ENCODE measurements around the gene RNF14. TPM values are rescaled to one million over a fixed set of nuclear protein-coding genes. Genes with fewer than 3 reads are reported as not detected.

RNF14 gene
- total RNA-seq, 4 donors from 2014 or later: 72.6 to 115 (median 96.9) TPM

GRCh38 chr5:141960018-141960417 is 8.9 kb upstream of the RNF14 start:
- TF ChIP-seq EP300 (IDR thresholded peaks at IDR 0.05): no peak
- no peak for TF ChIP-seq POLR2A (IDR thresholded peaks at IDR 0.05)
- peak in 1 of 4 experiments; percentile 8 for TF ChIP-seq CTCF (IDR thresholded peaks at IDR 0.05)
- TF ChIP-seq POLR2AphosphoS5 (IDR thresholded peaks at IDR 0.05): no peak
- ATAC-seq: no peak
- 69% methylated on average over 5 of the region's 10 CpGs; no CpG with 5 or more reads in 1 of the 2 donors for WGBS, 2 donors (ENCODE audit: low coverage in 1 of 2)
- Histone ChIP-seq H3K9me3 (no peaks in the 10 kb centered on the region), H3K27ac (peak overlapping the region in 1 of 4 donors; percentile 22), H3K36me3 (peaks cover 0 to 15% of the 10 kb centered on the region in 2 donors), H3K27me3 (peaks cover 13% of the 10 kb centered on the region), H3K4me3 (no peak overlapping the region), H3K4me1 (peaks cover 0 to 46% (median 10%) of the 10 kb centered on the region in 3 donors)

- peak; percentile 82 for ATAC-seq
- Histone ChIP-seq H3K4me3 (no peak overlapping the region), H3K9me3 (no peaks in the 10 kb centered on the region), H3K4me1 (peaks cover 0 to 41% (median 10%) of the 10 kb centered on the region in 3 donors), H3K27me3 (peaks cover 13% of the 10 kb centered on the region), H3K36me3 (peaks cover 0 to 8% of the 10 kb centered on the region in 2 donors), H3K27ac (peak overlapping the region in 2 of 4 donors; percentile 22 to 37)
- WGBS, 2 donors (ENCODE audit: low coverage in 1 of 2): 14 to 15% methylated on average over 4 to 8 of the region's 14 CpGs
- TF ChIP-seq CTCF (IDR thresholded peaks at IDR 0.05) (peak; percentile 82 to 88 (median 85)), EP300 (IDR thresholded peaks at IDR 0.05) (no peak)
Observed at GRCh38 chr5:141960449-141961323, 8.2 kb upstream of the RNF14 start.

GRCh38 chr5:141961466-141961865 is 7.4 kb upstream of the RNF14 start:
- no peak for ATAC-seq
- no peaks in the 10 kb centered on the region for H3K9me3 ChIP-seq
- H3K27me3 ChIP-seq: peaks cover 13% of the 10 kb centered on the region
- no peak overlapping the region for H3K27ac ChIP-seq
- TF ChIP-seq POLR2A (IDR thresholded peaks at IDR 0.05): no peak
- no peak for TF ChIP-seq CTCF (IDR thresholded peaks at IDR 0.05)
- no peak for TF ChIP-seq POLR2AphosphoS5 (IDR thresholded peaks at IDR 0.05)
- TF ChIP-seq EP300 (IDR thresholded peaks at IDR 0.05): no peak
- WGBS, 2 donors (ENCODE audit: low coverage in 1 of 2): 57 to 67% methylated on average over 3 of the region's 3 CpGs
- H3K4me1 ChIP-seq: peaks cover 0 to 41% (median 10%) of the 10 kb centered on the region in 3 donors
- H3K36me3 ChIP-seq: peaks cover 0 to under 1% of the 10 kb centered on the region in 2 donors
- H3K4me3 ChIP-seq: no peak overlapping the region

GRCh38 chr5:141963701-141964100 is 5.2 kb upstream of the RNF14 start:
- Histone ChIP-seq H3K36me3 (no peaks in the 10 kb centered on the region), H3K27ac (no peak overlapping the region), H3K4me1 (peaks cover 0 to 30% (median 10%) of the 10 kb centered on the region in 3 donors), H3K9me3 (no peaks in the 10 kb centered on the region), H3K4me3 (no peak overlapping the region), H3K27me3 (peaks cover 13% of the 10 kb centered on the region)
- TF ChIP-seq POLR2A (IDR thresholded peaks at IDR 0.05): no peak
- no peak for TF ChIP-seq EP300 (IDR thresholded peaks at IDR 0.05)
- TF ChIP-seq CTCF (IDR thresholded peaks at IDR 0.05): no peak
- TF ChIP-seq POLR2AphosphoS5 (IDR thresholded peaks at IDR 0.05): no peak
- 57 to 70% methylated on average over 3 of the region's 3 CpGs for WGBS, 2 donors (ENCODE audit: low coverage in 1 of 2)
- ATAC-seq: no peak

- TF ChIP-seq CTCF (IDR thresholded peaks at IDR 0.05): no peak
- no peak for TF ChIP-seq POLR2AphosphoS5 (IDR thresholded peaks at IDR 0.05)
- peaks cover 3% of the 10 kb centered on the region for H3K27me3 ChIP-seq
- no peak overlapping the region for H3K4me3 ChIP-seq
- no peak overlapping the region for H3K27ac ChIP-seq
- WGBS, 2 donors (ENCODE audit: low coverage in 1 of 2): 73 to 83% methylated on average over 3 to 6 of the region's 7 CpGs
- peaks cover 2 to 27% (median 8%) of the 10 kb centered on the region in 3 donors for H3K4me1 ChIP-seq
- no peak for ATAC-seq
- H3K9me3 ChIP-seq: no peaks in the 10 kb centered on the region
- H3K36me3 ChIP-seq: no peaks in the 10 kb centered on the region
Observed at GRCh38 chr5:141965071-141965470, 3.8 kb upstream of the RNF14 start.

All from gastroesophageal sphincter (tissue), 4 donors.